H1 (cell line): ENCODE measurements around the gene IL21R. TPM values are rescaled to one million over a fixed set of nuclear protein-coding genes. Genes with fewer than 3 reads are reported as not detected.

ENCODE experiments used
- CTCF ChIA-PET: fragments of 300-600 bp; sonication (Branson Sonifier 250); formaldehyde crosslinking; loops from one replicate; lab custom pipeline; 2021; ENCODE audit not compliant: partially characterized antibody; lab: Charles Lee
- POLR2A ChIA-PET: fragments of 300-600 bp; sonication (Branson Sonifier 250); formaldehyde crosslinking; loops from one replicate; lab custom pipeline; 2021; ENCODE audit warnings: inconsistent platforms; ENCODE audit not compliant: partially characterized antibody; lab: Charles Lee
- DNase-seq, 2 experiments: peaks; one replicate each; pipeline versions ENCODE4 v3.0.0 to v3.0.0-alpha.2; 2010 to 2022; ENCODE audit warnings: low spot score in 2 of 2, low read depth in 1 of 2, mixed read lengths in 1 of 2
- FAIRE-seq: peaks from 2 replicates; lab custom pipeline; 2011; peaks lifted over from hg19 to GRCh38; lab: Jason Lieb, UNC
- H2AFZ ChIP-seq: 2 replicates; pipeline ENCODE4 v1.8.1; 2012; ENCODE audit warnings: low read length, inconsistent platforms
- H2AK5ac ChIP-seq: 2 replicates; pipeline ENCODE4 v1.6.1; 2013; ENCODE audit warnings: low read depth, low read length
- H2BK120ac ChIP-seq: replicated peaks from 2 replicates; pipeline ENCODE3; 2013; ENCODE audit warnings: low read depth, low read length, inconsistent platforms
- H2BK12ac ChIP-seq: 2 replicates; pipeline ENCODE4 v1.6.1; 2013; ENCODE audit warnings: low read depth, low read length
- H2BK15ac ChIP-seq: 2 replicates; pipeline ENCODE4 v1.6.1; 2013; ENCODE audit warnings: low read length
- H2BK20ac ChIP-seq: 2 replicates; pipeline ENCODE4 v1.6.1; 2013; ENCODE audit warnings: low read length
- H2BK5ac ChIP-seq: 2 replicates; pipeline ENCODE4 v1.6.1; 2013; ENCODE audit warnings: low read depth, low read length
- H3K14ac ChIP-seq: 2 replicates; pipeline ENCODE4 v1.6.1; 2013; ENCODE audit warnings: inconsistent platforms; ENCODE audit not compliant: insufficient read length
- H3K18ac ChIP-seq: 2 replicates; pipeline ENCODE4 v1.6.1; 2013; ENCODE audit warnings: low read length; ENCODE audit errors: extremely low read depth
- H3K23ac ChIP-seq: 2 replicates; pipeline ENCODE4 v1.6.1; 2013; ENCODE audit warnings: inconsistent platforms; ENCODE audit not compliant: insufficient read length
- H3K23me2 ChIP-seq: 2 replicates; pipeline ENCODE4 v1.6.1; 2013; ENCODE audit warnings: low read depth, low read length
- H3K27ac ChIP-seq: 2 replicates; pipeline ENCODE4 v1.6.1; 2011; ENCODE audit warnings: low read depth, low read length, inconsistent platforms
- H3K27me3 ChIP-seq, 4 experiments: replicated peaks in 1 of 4; 1 replicate in 1 of 4; 2 replicates in 3 of 4; pipeline versions ENCODE4 v1.6.1 to v1.8.1; 2011 to 2013; ENCODE audit warnings: low read length in 3 of 4, mild to moderate bottlenecking in 3 of 4, inconsistent platforms in 2 of 4, mixed read lengths in 2 of 4, moderate library complexity in 1 of 4; ENCODE audit not compliant: control insufficient read depth in 3 of 4, insufficient read depth in 3 of 4; ENCODE audit errors: extremely low read depth in 1 of 4
- H3K36me3 ChIP-seq, 4 experiments: 2 replicates each; pipeline versions ENCODE4 v1.6.1 to v1.8.1; 2011 to 2013; ENCODE audit warnings: mild to moderate bottlenecking in 4 of 4, low read length in 3 of 4, moderate library complexity in 2 of 4, control low read depth in 1 of 4, inconsistent platforms in 1 of 4; ENCODE audit not compliant: insufficient read depth in 4 of 4, control insufficient read depth in 2 of 4
- H3K4ac ChIP-seq: replicated peaks from 2 replicates; pipeline ENCODE3; 2013; ENCODE audit warnings: low read length, low read depth, mixed read lengths, inconsistent platforms; ENCODE audit not compliant: insufficient read length
- H3K4me1 ChIP-seq, 4 experiments: replicated peaks in 1 of 4; 1 replicate in 1 of 4; 2 replicates in 3 of 4; pipeline versions ENCODE4 v1.6.1 to v1.8.1; 2011 to 2013; ENCODE audit warnings: low read length in 3 of 4, inconsistent platforms in 2 of 4, mixed read lengths in 1 of 4; ENCODE audit not compliant: insufficient read depth in 4 of 4, control insufficient read depth in 3 of 4
- H3K4me2 ChIP-seq, 2 experiments: 2 replicates each; pipeline versions ENCODE4 v1.6.1 to v1.8.1; 2011 to 2013; ENCODE audit warnings: low read depth in 2 of 2, low read length in 2 of 2, control low read depth in 1 of 2, inconsistent platforms in 1 of 2, mild to moderate bottlenecking in 1 of 2; ENCODE audit not compliant: insufficient read depth in 1 of 2
- H3K4me3 ChIP-seq, 4 experiments: fragments of 200-600, 300-600 bp in 1 of 4; sonication (generic), shearing (Covaris generic), sonication (Bioruptor Twin) in 1 of 4; 2 replicates each; pipeline versions ENCODE4 v1.5.1 to v1.8.1; 2011 to 2016; ENCODE audit warnings: low read length in 4 of 4, low read depth in 3 of 4, control low read depth in 2 of 4, inconsistent platforms in 2 of 4, mild to moderate bottlenecking in 2 of 4, mixed read lengths in 1 of 4, moderate library complexity in 1 of 4; ENCODE audit not compliant: insufficient read depth in 2 of 4; ENCODE audit errors: extremely low read depth in 1 of 4
- H3K56ac ChIP-seq: replicated peaks from 2 replicates; pipeline ENCODE3; 2013; ENCODE audit warnings: low read depth, mild to moderate bottlenecking, mixed read lengths, low read length, inconsistent platforms; ENCODE audit not compliant: insufficient read length
- H3K79me1 ChIP-seq: 2 replicates; pipeline ENCODE4 v1.6.1; 2013; ENCODE audit warnings: low read depth, low read length, control low read depth
- H3K79me2 ChIP-seq, 2 experiments: 2 replicates each; pipeline versions ENCODE4 v1.6.1 to v1.8.1; 2012 to 2013; ENCODE audit warnings: low read length in 2 of 2, mild to moderate bottlenecking in 2 of 2, inconsistent platforms in 1 of 2; ENCODE audit not compliant: insufficient read depth in 2 of 2, control insufficient read depth in 1 of 2
- H3K9ac ChIP-seq, 4 experiments: replicated peaks in 1 of 4; 1 replicate in 1 of 4; 2 replicates in 3 of 4; pipeline versions ENCODE4 v1.6.1 to v1.8.1; 2011 to 2013; ENCODE audit warnings: low read depth in 3 of 4, low read length in 3 of 4, control low read depth in 2 of 4, mild to moderate bottlenecking in 2 of 4, moderate library complexity in 2 of 4, inconsistent platforms in 1 of 4; ENCODE audit errors: extremely low read depth in 1 of 4
- H3K9me3 ChIP-seq, 2 experiments: 2 replicates each; pipeline versions ENCODE4 v1.6.1 to v1.8.1; 2012 to 2013; ENCODE audit warnings: mild to moderate bottlenecking in 2 of 2, moderate library complexity in 2 of 2, control low read depth in 1 of 2, inconsistent platforms in 1 of 2, low read depth in 1 of 2, low read length in 1 of 2, mixed read lengths in 1 of 2; ENCODE audit not compliant: insufficient read depth in 2 of 2
- H4K20me1 ChIP-seq, 2 experiments: replicated peaks in 1 of 2; 2 replicates each; pipeline versions ENCODE3 to v1.8.1; 2011 to 2013; ENCODE audit warnings: inconsistent platforms in 2 of 2, low read length in 2 of 2, mild to moderate bottlenecking in 1 of 2; ENCODE audit not compliant: insufficient read depth in 2 of 2, control insufficient read depth in 1 of 2
- H4K5ac ChIP-seq: 2 replicates; pipeline ENCODE4 v1.6.1; 2013; ENCODE audit warnings: low read length, low read depth, mixed read lengths, inconsistent platforms; ENCODE audit not compliant: insufficient read length
- H4K8ac ChIP-seq: 2 replicates; pipeline ENCODE4 v1.8.0; 2013; ENCODE audit warnings: mild to moderate bottlenecking, moderate library complexity, low read length, inconsistent platforms; ENCODE audit not compliant: insufficient read depth; ENCODE audit errors: extremely low read depth
- H4K91ac ChIP-seq: replicated peaks from 2 replicates; pipeline ENCODE3; 2013; ENCODE audit warnings: low read length, mixed read lengths, inconsistent platforms; ENCODE audit not compliant: insufficient read length
- ATF3 ChIP-seq: IDR thresholded peaks from 2 replicates; pipeline ENCODE4 v1.6.1; 2011; ENCODE audit warnings: low read depth, mild to moderate bottlenecking, low read length; ENCODE audit not compliant: insufficient read depth
- BCL11A ChIP-seq, 2 experiments: IDR thresholded peaks; one replicate each; pipeline ENCODE4 v1.6.1; 2011; ENCODE audit warnings: low read depth in 2 of 2, low read length in 2 of 2, mild to moderate bottlenecking in 2 of 2
- JUND ChIP-seq: IDR thresholded peaks from 2 replicates; pipeline ENCODE4 v1.6.1; 2011; ENCODE audit warnings: mild to moderate bottlenecking, improper control_type of control experiment, low read length
- KDM5A ChIP-seq: fragments of 200-600 bp; IDR thresholded peaks from 2 replicates; pipeline ENCODE4 v1.7.1; 2012; ENCODE audit warnings: mild to moderate bottlenecking, low read length, inconsistent platforms, mixed read lengths
- POLR2A ChIP-seq, 2 experiments: IDR thresholded peaks; 1 replicate in 1 of 2; 2 replicates in 1 of 2; pipeline ENCODE4 v1.6.1; 2011; ENCODE audit warnings: low read depth in 2 of 2, low read length in 2 of 2, mild to moderate bottlenecking in 2 of 2; ENCODE audit errors: control extremely low read depth in 1 of 2
- POLR2AphosphoS5 ChIP-seq: IDR thresholded peaks from 2 replicates; pipeline ENCODE4 v1.6.1; 2011; ENCODE audit warnings: low read depth, low read length
- POU5F1 ChIP-seq: IDR thresholded peaks from 2 replicates; pipeline ENCODE4 v1.6.1; 2011; ENCODE audit warnings: low read depth, mild to moderate bottlenecking, low read length, moderate library complexity
- SP2 ChIP-seq: IDR thresholded peaks from 2 replicates; pipeline ENCODE4 v1.6.1; 2012; ENCODE audit warnings: mild to moderate bottlenecking, low read length, inconsistent platforms
- SP4 ChIP-seq: IDR thresholded peaks from 2 replicates; pipeline ENCODE4 v1.6.1; 2012; ENCODE audit warnings: low read length, inconsistent platforms
- TBP ChIP-seq: IDR thresholded peaks from 2 replicates; pipeline ENCODE4 v1.6.1; 2011; ENCODE audit warnings: low read depth, low read length, improper control_type of control experiment
- TCF12 ChIP-seq: IDR thresholded peaks from 2 replicates; pipeline ENCODE4 v1.6.1; 2011; ENCODE audit warnings: low read depth, mild to moderate bottlenecking, low read length
- WGBS, 2 experiments: shearing (Covaris generic) in 1 of 2; methylation state at CpG; one replicate each; pipeline versions ENCODE4 v1.1.6 to v1.1.7; 2013 to 2015; ENCODE audit warnings: low lambda C conversion rate in 2 of 2, mixed read lengths in 2 of 2, inconsistent platforms in 1 of 2, low coverage in 1 of 2, missing lambda C conversion rate in 1 of 2; ENCODE audit not compliant: insufficient replicate concordance in 2 of 2, insufficient coverage in 1 of 2, insufficient read length in 1 of 2; ENCODE audit errors: extremely low coverage in 1 of 2, missing lambda C conversion rate in 1 of 2; 5-methylcytosine and 5-hydroxymethylcytosine counted together
- polyA plus RNA-seq, 7 experiments: library from polyadenylated mRNA; depleted of rRNA in 3 of 7; stranded (reverse) in 5 of 7; unstranded in 2 of 7; fragments of >200 nt in 5 of 7; fragments of 200-250 nt in 2 of 7; gene quantifications; 1 replicate in 5 of 7; 2 replicates in 1 of 7; 4 replicates in 1 of 7; pipeline versions ENCODE4 v1.2.1 to v1.2.3, GENCODE V29; 2011 to 2013; ENCODE audit warnings: missing spikeins in 2 of 7, mixed read lengths in 2 of 7
- total RNA-seq: library from RNA; stranded (reverse); fragmentation: NEBNext Ultra II Directional; extraction: Animal tissue kit (Norgen Biotek cat#: 25700); gene quantifications from 2 replicates; pipeline ENCODE4 v1.2.1, GENCODE V29; 2021
- TF ChIP-seq, protein P1 (sequence below): IDR thresholded peaks from 2 replicates; pipeline ENCODE4 v1.6.1; 2011; ENCODE audit warnings: low read length, improper control_type of control experiment

Gene IL21R
- total and polyA plus RNA-seq, 2 of the 8 experiments (the other 6 are each of a cell fraction or from before 2014, with no cell fraction given): 0.34 to 0.70 TPM

DNA sequence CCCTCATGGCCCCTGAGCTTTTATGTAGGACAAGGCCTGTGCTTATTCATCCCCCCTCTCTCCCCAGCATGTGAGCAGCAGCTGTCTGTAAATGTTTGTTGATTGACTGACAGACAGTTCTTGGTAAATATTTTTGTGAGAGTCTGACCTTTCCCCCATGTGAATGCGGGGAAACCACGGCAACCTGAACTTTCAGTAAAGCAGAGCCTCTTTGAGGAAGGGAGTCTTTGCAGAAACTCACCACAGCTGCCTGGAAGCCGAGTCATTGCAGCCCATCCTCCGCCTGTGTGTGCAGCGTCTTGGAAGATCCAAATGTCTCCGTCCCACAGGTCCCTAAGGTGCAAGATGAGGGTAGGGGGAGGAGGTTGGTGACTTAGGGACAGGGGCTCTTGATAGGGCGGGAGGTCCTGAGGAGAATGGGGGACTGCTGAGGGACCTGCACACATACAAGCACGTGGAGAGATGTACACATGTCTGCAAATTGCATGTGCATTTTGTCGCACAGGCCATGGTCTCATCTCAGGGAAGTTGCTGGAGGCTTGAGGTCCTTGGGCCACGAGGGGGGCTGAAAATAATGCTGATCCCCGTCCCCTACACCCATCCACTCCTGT, 23.0 kb upstream of the IL21R start:
- Histone ChIP-seq H2BK12ac (no peak overlapping the region), H3K79me2 (no peaks in the 10 kb centered on the region), H2AK5ac (0 out of 2 replicates have a peak overlapping the region, but pooled peaks have one; percentile 13), H3K14ac (no peak overlapping the region), H3K27ac (no peak overlapping the region), H2AFZ (no peak overlapping the region), H3K23ac (no peak overlapping the region), H4K20me1 (no peaks in the 10 kb centered on the region), H3K27me3 (no peaks in the 10 kb centered on the region; a peak in 1 of 7 replicates), H2BK120ac (no peak overlapping the region), H3K4me1 (peaks cover 0 to 2% (median 0%) of the 10 kb centered on the region in 4 experiments; a peak in 3 of 7 replicates), H3K18ac (no peak overlapping the region), H3K4ac (no peak overlapping the region), H3K36me3 (no peaks in the 10 kb centered on the region), H4K8ac (no peak overlapping the region), H3K23me2 (no peaks in the 10 kb centered on the region), H2BK15ac (no peak overlapping the region), H3K56ac (no peak overlapping the region), H3K79me1 (no peaks in the 10 kb centered on the region), H3K9ac (no peak overlapping the region), H2BK5ac (no peak overlapping the region), H2BK20ac (no peak overlapping the region), H4K5ac (no peak overlapping the region), H3K4me2 (no peak overlapping the region), H3K9me3 (0 out of 4 replicates have a peak, but pooled peaks cover 0 to 3% of the 10 kb centered on the region in 2 experiments), H4K91ac (no peak overlapping the region), H3K4me3 (no peak overlapping the region)
- WGBS, 2 experiments: 78% methylated on average over 10 of the region's 11 CpGs; no CpG with 5 or more reads in 1 of the 2 experiments
- ChIA-PET CTCF (interaction anchor here (1.0 to 2.3 kb wide), 4 partner anchors 9 to 200 kb away, joined by 3 to 10 read pairs (median 4); no protein-coding TSS in a partner anchor), POLR2A (interaction anchor here (0.8 kb wide), 1 partner anchor 12 kb away, joined by 3 read pairs; no protein-coding TSS in a partner anchor)
- no peak for DNase-seq
- FAIRE-seq: no peak
- no peak for TF ChIP-seq ATF3
- TF ChIP-seq BCL11A (IDR thresholded peaks at IDR 0.05; ENCODE audit: low read depth in 2 of 2, low read length in 2 of 2): no peak
- TF ChIP-seq POLR2AphosphoS5: no peak
- no peak for TF ChIP-seq JUND
- TF ChIP-seq POU5F1: no peak
- TF ChIP-seq SP4: no peak
- TF ChIP-seq, protein P1, sequence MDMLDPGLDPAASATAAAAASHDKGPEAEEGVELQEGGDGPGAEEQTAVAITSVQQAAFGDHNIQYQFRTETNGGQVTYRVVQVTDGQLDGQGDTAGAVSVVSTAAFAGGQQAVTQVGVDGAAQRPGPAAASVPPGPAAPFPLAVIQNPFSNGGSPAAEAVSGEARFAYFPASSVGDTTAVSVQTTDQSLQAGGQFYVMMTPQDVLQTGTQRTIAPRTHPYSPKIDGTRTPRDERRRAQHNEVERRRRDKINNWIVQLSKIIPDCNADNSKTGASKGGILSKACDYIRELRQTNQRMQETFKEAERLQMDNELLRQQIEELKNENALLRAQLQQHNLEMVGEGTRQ: no peak
- TF ChIP-seq TBP: no peak
- no peak for TF ChIP-seq KDM5A
- no peak for TF ChIP-seq TCF12
- TF ChIP-seq SP2: no peak
- no peak for TF ChIP-seq POLR2A (IDR thresholded peaks at IDR 0.05; ENCODE audit: control extremely low read depth in 1 of 2, low read depth in 2 of 2, low read length in 2 of 2)
